MCF 10A (cell line): Measurements from ENCODE around the gene GDNF. TPM values are rescaled to one million over a fixed set of nuclear protein-coding genes. Genes with fewer than 3 reads are reported as not detected.

Source experiments
- BruUV-seq: library from RNA; stranded (reverse); fragments of 400-500 nt; replicated peaks from 2 replicates; lab custom pipeline; 2021; lab: Mats Ljungman, UMichigan
- CTCF ChIA-PET: fragments of 300-600 bp; sonication (Branson Sonifier 250); formaldehyde crosslinking; extraction: SDS; loops from one replicate; lab custom pipeline; 2021; ENCODE audit warnings: antibody characterized with exemption, inconsistent platforms; lab: Yijun Ruan, JAX
- POLR2A ChIA-PET: fragments of 300-600, 350-650 bp; sonication (Branson Sonifier 250); formaldehyde crosslinking; extraction: SDS; loops from one replicate; lab custom pipeline; 2020; ENCODE audit warnings: antibody characterized with exemption, inconsistent platforms; lab: Yijun Ruan, JAX
- DNase-seq: peaks from one replicate; pipeline ENCODE4 v3.0.0-alpha.2; 2018; ENCODE audit not compliant: unreplicated experiment
- H3K27ac Mint-ChIP-seq: one replicate; pipeline ENCODE4 v1.8.0; 2022; ENCODE audit warnings: mild to moderate bottlenecking, low read depth, mixed read lengths; ENCODE audit not compliant: unreplicated experiment
- H3K27me3 Mint-ChIP-seq: one replicate; pipeline ENCODE4 v1.8.0; 2022; ENCODE audit warnings: mixed read lengths; ENCODE audit not compliant: insufficient read depth, unreplicated experiment
- H3K36me3 Mint-ChIP-seq: one replicate; pipeline ENCODE4 v1.8.0; 2022; ENCODE audit warnings: mild to moderate bottlenecking, moderate library complexity, mixed read lengths; ENCODE audit not compliant: insufficient read depth, unreplicated experiment
- H3K4me1 Mint-ChIP-seq: one replicate; pipeline ENCODE4 v1.8.0; 2022; ENCODE audit warnings: mixed read lengths; ENCODE audit not compliant: insufficient read depth, unreplicated experiment
- H3K4me3 Mint-ChIP-seq: one replicate; pipeline ENCODE4 v1.8.0; 2022; ENCODE audit warnings: mild to moderate bottlenecking, moderate library complexity, mixed read lengths; ENCODE audit not compliant: unreplicated experiment
- H3K9me3 Mint-ChIP-seq: one replicate; pipeline ENCODE4 v1.8.0; 2022; ENCODE audit warnings: mixed read lengths; ENCODE audit not compliant: unreplicated experiment
- CTCF ChIP-seq: fragments of 200-600 bp; IDR thresholded peaks from one replicate; pipeline ENCODE4 v1.8.0; 2022; ENCODE audit warnings: antibody characterized with exemption, mild to moderate bottlenecking; ENCODE audit not compliant: unreplicated experiment
- intact Hi-C: fragments of 100-400 bp; cut with micrococcal nuclease; formaldehyde crosslinking; loops from 2 replicates; pipeline ENCODE4 v1.14.1; 2022
- total RNA-seq: library from RNA; stranded (reverse); gene quantifications from 2 replicates; pipeline ENCODE4 v1.2.3, GENCODE V29; 2022

Gene GDNF
- total RNA-seq, 1 experiment from 2014 or later: not detected

- POLR2A ChIA-PET: interaction anchor here (0.6 to 2.5 kb wide), 7 partner anchors 19 to 312 kb away, joined by 3 to 12 read pairs (median 3); no protein-coding TSS in a partner anchor
- Mint-ChIP-seq H3K4me1 (peaks cover 11% of the 10 kb centered on the region), H3K4me3 (no peak overlapping the region), H3K36me3 (no peaks in the 10 kb centered on the region), H3K9me3 (no peaks in the 10 kb centered on the region), H3K27me3 (no peaks in the 10 kb centered on the region), H3K27ac (peak overlapping the region; percentile 93)
- DNase-seq: peak; percentile 93
- intact Hi-C loops: no loop called here
- TF ChIP-seq CTCF: no peak
- no TSS peak for BruUV-seq
- CTCF ChIA-PET: interaction anchor here (0.7 kb wide), 1 partner anchor 150 kb away, joined by 3 read pairs; no protein-coding TSS in a partner anchor
Observed at GRCh38 chr5:37847978-37848425, 8.2 kb upstream of the GDNF start.

GRCh38 chr5:37846786-37847310 lies 7.0 kb upstream of the GDNF start:
- Mint-ChIP-seq H3K4me3 (no peak overlapping the region), H3K4me1 (peaks cover 11% of the 10 kb centered on the region), H3K9me3 (no peaks in the 10 kb centered on the region), H3K27ac (peak overlapping the region; percentile 93), H3K36me3 (no peaks in the 10 kb centered on the region), H3K27me3 (no peaks in the 10 kb centered on the region)
- intact Hi-C loops: no loop called here
- POLR2A ChIA-PET: interaction anchor here (1.3 kb wide), 1 partner anchor 30 kb away, joined by 5 read pairs; no protein-coding TSS in a partner anchor
- DNase-seq: no peak
- TF ChIP-seq CTCF: no peak
- CTCF ChIA-PET: interaction anchor here (0.6 kb wide), 1 partner anchor 233 kb away, joined by 3 read pairs; no protein-coding TSS in a partner anchor
- no TSS peak for BruUV-seq

GRCh38 chr5:37844009-37844408 lies 4.2 kb upstream of the GDNF start:
- Mint-ChIP-seq H3K4me3 (no peak overlapping the region), H3K27me3 (no peaks in the 10 kb centered on the region), H3K4me1 (peaks cover 11% of the 10 kb centered on the region), H3K27ac (no peak overlapping the region), H3K36me3 (no peaks in the 10 kb centered on the region), H3K9me3 (no peaks in the 10 kb centered on the region)
- DNase-seq: no peak
- ChIA-PET CTCF (interaction anchor here (1.2 kb wide), 1 partner anchor 349 kb away, joined by 6 read pairs; no protein-coding TSS in a partner anchor), POLR2A (no interaction called here)
- BruUV-seq: no TSS peak
- TF ChIP-seq CTCF: no peak
- intact Hi-C loops: no loop called here

- no TSS peak for BruUV-seq
- CTCF ChIA-PET: interaction anchor here (0.6 to 4.4 kb wide), 4 partner anchors 30 to 1124 kb away, joined by 3 to 45 read pairs (median 3); no protein-coding TSS in a partner anchor
Observed at GRCh38 chr5:37842048-37842447, 2.2 kb upstream of the GDNF start.

More at GRCh38 chr5:37842048-37842447, 2.2 kb upstream of the GDNF start:
- H3K27ac Mint-ChIP-seq: no peak overlapping the region
- POLR2A ChIA-PET: no interaction called here
- intact Hi-C loops: no loop called here
- TF ChIP-seq CTCF: no peak
- H3K4me1 Mint-ChIP-seq: peaks cover 8% of the 10 kb centered on the region
- peaks cover 6% of the 10 kb centered on the region for H3K27me3 Mint-ChIP-seq
- no peak for DNase-seq
- H3K4me3 Mint-ChIP-seq: no peak overlapping the region
- H3K36me3 Mint-ChIP-seq: no peaks in the 10 kb centered on the region
- no peaks in the 10 kb centered on the region for H3K9me3 Mint-ChIP-seq
